NOMO-1 (cell line): Measurements from ENCODE around the gene CLIC5.

Source experiments
- DNase-seq, 2 experiments: peaks; one replicate each; lab custom pipeline; 2025; ENCODE audit not compliant: unreplicated experiment in 2 of 2; lab: John Stamatoyannopoulos, UW

Gene CLIC5

DNA sequence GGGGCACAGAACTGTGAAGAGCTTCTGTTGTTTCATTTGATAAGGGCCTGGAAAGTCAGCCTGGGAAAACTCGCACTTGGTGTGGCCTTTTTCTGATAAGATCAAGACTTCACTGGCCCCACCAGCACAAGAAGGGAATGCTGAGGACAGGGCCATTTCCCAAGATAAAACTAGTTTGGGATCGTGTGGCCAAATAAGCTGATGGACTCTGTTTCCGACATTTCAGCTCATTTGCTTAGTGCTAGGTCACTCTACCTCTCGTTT lies 116.0 kb downstream of the CLIC5 start:
- DNase-seq = no peak

DNA sequence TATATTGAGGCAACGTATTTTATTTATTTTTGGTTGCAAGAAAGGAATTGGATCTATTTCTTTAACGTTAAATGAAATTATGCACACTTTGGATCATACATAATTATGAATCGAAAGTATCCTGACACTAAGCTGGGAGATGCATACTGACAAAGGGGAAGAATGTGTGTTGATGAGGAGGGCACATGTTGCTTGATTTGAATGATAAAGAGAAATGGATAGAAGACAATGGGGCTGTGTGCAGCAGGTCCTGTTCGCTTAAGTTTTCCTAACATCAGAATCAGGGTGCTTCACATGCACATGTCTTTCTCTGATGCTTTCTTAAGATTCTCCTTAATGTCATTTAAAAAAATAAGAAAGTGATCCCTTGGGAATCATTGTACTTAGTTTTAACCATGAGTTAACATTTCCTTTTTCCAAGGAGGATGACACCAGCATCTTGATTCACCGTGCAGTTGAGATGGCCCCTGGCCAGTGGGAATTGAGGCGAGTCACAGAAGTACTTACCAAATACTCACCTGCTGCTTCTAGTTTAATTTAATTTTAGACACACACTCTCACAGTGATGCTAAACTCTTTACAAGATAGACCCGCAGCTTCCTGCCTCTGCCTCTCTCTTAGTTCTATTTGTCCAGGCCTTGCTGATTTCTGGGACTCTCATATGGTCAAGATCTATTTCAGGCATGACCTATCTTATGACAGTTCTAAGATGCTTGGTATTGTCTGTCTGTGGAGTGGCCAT lies 116.5 kb downstream of the CLIC5 start:
- DNase-seq = no peak

GRCh38 chr6:45896783-45897441 lies 118.7 kb downstream of the CLIC5 start:
- peak; percentile 33 to 41 for DNase-seq

- DNase-seq = no peak
These were observed 120.1 kb downstream of the CLIC5 start for GRCh38 chr6:45895569-45895968.

GRCh38 chr6:45892696-45893245 lies 122.9 kb downstream of the CLIC5 start:
- no peak for DNase-seq

- DNase-seq = no peak
These were observed 123.5 kb downstream of the CLIC5 start for GRCh38 chr6:45892196-45892595.

DNA sequence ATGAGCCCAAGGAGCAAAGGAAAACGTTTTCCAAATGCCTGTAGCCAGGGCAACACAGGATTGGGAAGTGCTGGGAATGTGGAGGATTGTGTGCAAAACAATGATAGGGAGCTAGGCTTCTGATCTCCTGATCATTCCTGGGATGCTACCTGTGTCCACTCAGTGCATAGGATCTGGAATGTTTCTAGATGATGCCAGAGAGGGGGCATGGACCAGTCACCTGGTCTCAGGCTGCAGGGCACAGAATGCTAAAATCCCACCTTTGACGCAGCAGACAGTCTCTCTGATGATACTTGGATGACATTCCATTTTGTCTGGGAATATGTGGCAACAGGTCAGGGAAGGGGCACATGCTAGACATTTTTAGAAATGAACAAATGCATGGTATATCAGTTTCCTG lies 128.9 kb downstream of the CLIC5 start:
- no peak for DNase-seq

DNA sequence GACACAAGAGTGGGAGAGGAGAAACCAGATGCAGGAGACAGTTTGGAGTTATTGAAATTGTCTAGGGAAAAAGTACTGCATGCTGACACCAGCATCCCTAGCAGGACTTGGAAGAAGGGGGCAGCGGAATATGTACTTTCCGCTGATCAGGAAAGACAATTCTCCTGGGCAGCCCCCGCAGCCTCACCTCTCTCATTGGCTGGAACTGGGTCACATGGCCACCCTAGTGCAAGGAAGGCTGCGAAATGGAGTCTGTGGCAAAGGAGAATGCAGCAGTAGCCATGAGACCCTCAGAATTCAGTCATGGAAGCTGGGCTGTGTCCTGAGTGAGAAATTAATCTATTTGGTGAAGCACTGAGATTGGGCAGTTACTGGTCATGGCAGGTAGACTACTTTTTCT lies 131.3 kb downstream of the CLIC5 start:
- no peak for DNase-seq

- DNase-seq = no peak
These were observed 133.0 kb downstream of the CLIC5 start for GRCh38 chr6:45882671-45883070.

- DNase-seq = no peak
These were observed 133.8 kb downstream of the CLIC5 start for GRCh38 chr6:45881705-45882467.

- no peak for DNase-seq
These were observed 135.0 kb downstream of the CLIC5 start for GRCh38 chr6:45880676-45881075.

DNA sequence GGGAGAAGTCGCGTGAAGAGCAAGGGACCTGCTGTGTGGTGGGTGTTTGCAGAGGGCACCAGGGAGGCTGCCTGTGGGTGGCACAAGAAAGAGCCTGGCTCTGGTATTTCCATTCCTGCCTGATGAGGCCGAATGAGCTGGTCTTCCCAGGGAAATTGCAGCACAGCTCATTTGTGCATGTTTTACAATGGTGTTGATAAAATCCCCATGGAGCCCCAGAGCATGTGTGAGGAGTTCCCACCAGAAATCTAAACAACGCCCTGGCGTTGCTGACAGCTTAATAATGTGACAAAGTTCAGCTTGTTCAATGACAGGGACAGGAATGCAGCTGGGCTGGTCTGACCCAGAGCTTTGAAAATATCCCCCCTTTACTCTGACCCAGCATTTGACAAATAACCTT lies 135.5 kb downstream of the CLIC5 start:
- DNase-seq = no peak

GRCh38 chr6:45877970-45878590 lies 137.6 kb downstream of the CLIC5 start:
- no peak for DNase-seq

- no peak for DNase-seq
These were observed 142.8 kb downstream of the CLIC5 start for GRCh38 chr6:45872827-45873365.

GRCh38 chr6:45870531-45870930 lies 145.1 kb downstream of the CLIC5 start:
- no peak for DNase-seq

DNA sequence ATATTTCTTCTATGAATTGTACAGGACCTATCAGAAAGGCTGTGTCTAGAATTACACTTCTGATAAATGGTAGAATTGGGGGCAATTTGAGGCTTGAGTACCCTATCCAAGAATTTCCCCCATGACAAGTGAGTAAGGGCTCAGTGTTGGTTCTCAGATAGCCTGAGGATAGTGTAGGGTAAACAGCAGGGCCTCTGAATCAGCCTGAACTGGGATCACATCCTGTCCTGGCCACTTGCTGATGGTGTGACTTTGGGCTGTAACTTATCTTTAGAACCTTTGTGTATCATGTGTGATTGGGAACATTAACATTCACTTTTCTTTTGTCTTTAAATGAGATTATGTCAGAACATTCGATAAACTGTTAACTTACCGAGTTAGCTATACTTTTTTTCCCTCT lies 151.0 kb downstream of the CLIC5 start:
- no peak for DNase-seq

GRCh38 chr6:45858691-45859090 lies 157.0 kb downstream of the CLIC5 start:
- no peak for DNase-seq

GRCh38 chr6:45857827-45858226 lies 157.8 kb downstream of the CLIC5 start:
- DNase-seq = no peak

- DNase-seq = no peak
These were observed 159.8 kb downstream of the CLIC5 start for GRCh38 chr6:45855642-45856394.

GRCh38 chr6:45854149-45854742 lies 161.4 kb downstream of the CLIC5 start:
- no peak for DNase-seq
